SK-MEL-5 (cell line): ENCODE data around the gene MIOX. TPM values are rescaled to one million over a fixed set of nuclear protein-coding genes. Genes with fewer than 3 reads are reported as not detected.

ENCODE experiments used
- DNase-seq: peaks from one replicate; pipeline ENCODE4 v3.0.0-alpha.2; 2016; ENCODE audit warnings: low read depth, low spot score
- in situ Hi-C: cut with HindIII; loops from 2 replicates; pipeline ENCODE4 v1.10.0; 2016; ENCODE audit warnings: low sequenced_read_pairs, high pct_unique_total_duplicates, low pct_unique_long_range_greater_than_20kb
- total RNA-seq: library from RNA; depleted of rRNA; stranded (reverse); fragments of >200 nt; shearing (Covaris generic); gene quantifications from 2 replicates; pipeline ENCODE4 v1.2.3, GENCODE V29; 2014

Gene MIOX
- total RNA-seq, 1 experiment from 2014 or later, result not detected

GRCh38 chr22:50468626-50469025 is 18.0 kb upstream of the MIOX start:
- DNase-seq, result no peak
- in situ Hi-C loops, result no loop called here

GRCh38 chr22:50469377-50470305 is 17.0 kb upstream of the MIOX start:
- in situ Hi-C loops, result no loop called here

GRCh38 chr22:50470491-50470890 is 16.2 kb upstream of the MIOX start:
- DNase-seq, result no peak
- in situ Hi-C loops, result no loop called here

More at GRCh38 chr22:50469377-50470305, 17.0 kb upstream of the MIOX start:
- DNase-seq, result no peak

- in situ Hi-C loops, result no loop called here
- DNase-seq, result no peak
Observed at GRCh38 chr22:50471197-50471847, 15.3 kb upstream of the MIOX start.

GRCh38 chr22:50471962-50472361 is 14.7 kb upstream of the MIOX start:
- no peak for DNase-seq
- in situ Hi-C loops, result no loop called here

GRCh38 chr22:50473088-50473487 is 13.6 kb upstream of the MIOX start:
- in situ Hi-C loops, result no loop called here
- peak; percentile 60 for DNase-seq

- no peak for DNase-seq
- in situ Hi-C loops, result no loop called here
Observed at GRCh38 chr22:50473855-50474671, 12.6 kb upstream of the MIOX start.

GRCh38 chr22:50474710-50475651 is 11.7 kb upstream of the MIOX start, which contains the start of gene SBF1:
Gene SBF1, minus strand, starts transcription at chr22:50475035. Its CDS starts 195 bp downstream, at chr22:50474840.
- in situ Hi-C loops, result no loop called here
- DNase-seq, result peak; percentile 91

GRCh38 chr22:50475652-50476002 is 11.0 kb upstream of the MIOX start:
- in situ Hi-C loops, result no loop called here
- DNase-seq, result no peak

GRCh38 chr22:50476868-50477267 is 9.8 kb upstream of the MIOX start:
- no peak for DNase-seq
- in situ Hi-C loops, result no loop called here

GRCh38 chr22:50477923-50478322 is 8.7 kb upstream of the MIOX start:
- no peak for DNase-seq
- in situ Hi-C loops, result no loop called here

- in situ Hi-C loops, result no loop called here
- DNase-seq, result no peak
Observed at GRCh38 chr22:50479721-50480120, 6.9 kb upstream of the MIOX start.

- in situ Hi-C loops, result no loop called here
- no peak for DNase-seq
Observed at GRCh38 chr22:50481045-50481439, 5.6 kb upstream of the MIOX start.

- DNase-seq, result no peak
- in situ Hi-C loops, result no loop called here
Observed at GRCh38 chr22:50481440-50482106, 5.1 kb upstream of the MIOX start, which contains the start of gene ADM2. Gene ADM2, plus strand, starts transcription at chr22:50481543. Its CDS starts 305 bp downstream, at chr22:50481848.

- in situ Hi-C loops, result no loop called here
- no peak for DNase-seq
Observed at GRCh38 chr22:50482107-50483074, 4.3 kb upstream of the MIOX start.
